ENCODE measurements around the gene GMNC. TPM values are rescaled to one million over a fixed set of nuclear protein-coding genes. Genes with fewer than 3 reads are reported as not detected.
A peak's percentile ranks its signal among the peaks of the same experiment; 100 is the strongest.

GMNC gene
- polyA plus RNA-seq, 1 donor (not counting 4 experiments of a cell fraction or from before 2014, with no cell fraction given): not detected

GRCh38 chr3:190811775-190812480 is 50.6 kb downstream of the GMNC start:
- peaks cover 10% of the 10 kb centered on the region for H3K4me1 ChIP-seq (ENCODE audit: control insufficient read depth, extremely low read depth, insufficient read depth, low read length)
- peak; percentile 26 for DNase-seq (ENCODE audit: low read depth, low spot score)
- H3K27ac ChIP-seq (ENCODE audit: control insufficient read depth, insufficient read depth, low read length): no peak overlapping the region
- no peaks in the 10 kb centered on the region for H4K20me1 ChIP-seq (ENCODE audit: control insufficient read depth, extremely low read depth, insufficient read depth, low read length)
- no peaks in the 10 kb centered on the region for H3K27me3 ChIP-seq (ENCODE audit: control insufficient read depth, extremely low read depth, insufficient read depth, low read length)
- H2AFZ ChIP-seq (ENCODE audit: control insufficient read depth, low read length): peak overlapping the region; percentile 37
- H3K9me1 ChIP-seq (ENCODE audit: control insufficient read depth, extremely low read depth, insufficient read depth, low read length): no peaks in the 10 kb centered on the region
- peak overlapping the region; percentile 32 for H3K4me2 ChIP-seq (ENCODE audit: control insufficient read depth, extremely low read depth, insufficient read depth, low read depth, low read length)
- dilution Hi-C loops (cut with MboI; ENCODE audit: extremely low pct_ligation_motif_present, low sequenced_read_pairs): no loop called here
- H3K36me3 ChIP-seq (ENCODE audit: control insufficient read depth in 2 of 2, extremely low read depth in 1 of 2, insufficient read depth in 2 of 2, low read length in 2 of 2): no peaks in the 10 kb centered on the region
- H3K79me2 ChIP-seq (ENCODE audit: control insufficient read depth, insufficient read depth, low read length): no peaks in the 10 kb centered on the region
- TF ChIP-seq EZH2 (IDR thresholded peaks at IDR 0.05; ENCODE audit: low read length) (no peak), CTCF (optimal IDR thresholded peaks at IDR 0.05 in 1 of 3, IDR thresholded peaks at IDR 0.05 in 1 of 3, conservative IDR thresholded peaks at IDR 0.05 in 1 of 3; ENCODE audit: extremely low read depth in 1 of 3, insufficient read depth in 2 of 3, low read length in 3 of 3) (peak; percentile 64 to 76 (median 68))
- H3K9ac ChIP-seq (ENCODE audit: control insufficient read depth, extremely low read depth, insufficient read depth, low read length): no peak overlapping the region
- peak overlapping the region in 1 of 3 experiments; percentile 33 for H3K4me3 ChIP-seq (ENCODE audit: control insufficient read depth in 2 of 3, extremely low read depth in 1 of 3, insufficient read depth in 2 of 3, low read depth in 1 of 3, low read length in 3 of 3)
- H3K9me3 ChIP-seq (ENCODE audit: control insufficient read depth, low read depth, low read length): no peaks in the 10 kb centered on the region
- peak; percentile 89 for FAIRE-seq

GRCh38 chr3:190810957-190811356 is 51.5 kb downstream of the GMNC start:
- H3K79me2 ChIP-seq (ENCODE audit: control insufficient read depth, insufficient read depth, low read length): no peaks in the 10 kb centered on the region
- no peak overlapping the region for H3K4me2 ChIP-seq (ENCODE audit: control insufficient read depth, extremely low read depth, insufficient read depth, low read depth, low read length)
- no peak overlapping the region for H3K4me3 ChIP-seq (ENCODE audit: control insufficient read depth in 2 of 3, extremely low read depth in 1 of 3, insufficient read depth in 2 of 3, low read depth in 1 of 3, low read length in 3 of 3)
- TF ChIP-seq CTCF (optimal IDR thresholded peaks at IDR 0.05 in 1 of 3, IDR thresholded peaks at IDR 0.05 in 1 of 3, conservative IDR thresholded peaks at IDR 0.05 in 1 of 3; ENCODE audit: extremely low read depth in 1 of 3, insufficient read depth in 2 of 3, low read length in 3 of 3) (no peak), EZH2 (IDR thresholded peaks at IDR 0.05; ENCODE audit: low read length) (no peak)
- no peak overlapping the region for H3K27ac ChIP-seq (ENCODE audit: control insufficient read depth, insufficient read depth, low read length)
- no peaks in the 10 kb centered on the region for H3K27me3 ChIP-seq (ENCODE audit: control insufficient read depth, extremely low read depth, insufficient read depth, low read length)
- dilution Hi-C loops (cut with MboI; ENCODE audit: extremely low pct_ligation_motif_present, low sequenced_read_pairs): no loop called here
- H3K9me3 ChIP-seq (ENCODE audit: control insufficient read depth, low read depth, low read length): no peaks in the 10 kb centered on the region
- no peak overlapping the region for H2AFZ ChIP-seq (ENCODE audit: control insufficient read depth, low read length)
- FAIRE-seq (no peak), DNase-seq (ENCODE audit: low read depth, low spot score) (no peak)
- no peaks in the 10 kb centered on the region for H4K20me1 ChIP-seq (ENCODE audit: control insufficient read depth, extremely low read depth, insufficient read depth, low read length)
- H3K4me1 ChIP-seq (ENCODE audit: control insufficient read depth, extremely low read depth, insufficient read depth, low read length): peaks cover 10% of the 10 kb centered on the region
- H3K9me1 ChIP-seq (ENCODE audit: control insufficient read depth, extremely low read depth, insufficient read depth, low read length): no peaks in the 10 kb centered on the region
- no peaks in the 10 kb centered on the region for H3K36me3 ChIP-seq (ENCODE audit: control insufficient read depth in 2 of 2, extremely low read depth in 1 of 2, insufficient read depth in 2 of 2, low read length in 2 of 2)
- no peak overlapping the region for H3K9ac ChIP-seq (ENCODE audit: control insufficient read depth, extremely low read depth, insufficient read depth, low read length)
